Neural cell (in vitro differentiated cells): ENCODE measurements around the gene TENM3.

Source experiments
- EP300 ChIP-seq: fragments of 450-650 bp; conservative IDR thresholded peaks from 2 replicates; pipeline ENCODE4 v1.6.1; 2014; ENCODE audit warnings: antibody characterized with exemption, mild to moderate bottlenecking, moderate library complexity; ENCODE audit not compliant: poor library complexity, severe bottlenecking
- EZH2 ChIP-seq: fragments of 200-600, 300-800 bp; shearing (Covaris generic), sonication (generic); IDR thresholded peaks from 2 replicates; pipeline ENCODE4 v1.6.1; 2014; ENCODE audit warnings: antibody characterized with exemption, low read length, borderline replicate concordance, mild to moderate bottlenecking; ENCODE audit not compliant: insufficient read depth, poor library complexity, severe bottlenecking
- POLR2AphosphoS5 ChIP-seq: IDR thresholded peaks from 2 replicates; pipeline ENCODE4 v1.6.1; 2012
- RAD21 ChIP-seq: fragments of 450-650 bp; conservative IDR thresholded peaks from 2 replicates; pipeline ENCODE4 v1.6.1; 2014; ENCODE audit warnings: antibody characterized with exemption, mild to moderate bottlenecking, moderate library complexity
- TAF1 ChIP-seq: IDR thresholded peaks from 2 replicates; pipeline ENCODE4 v1.6.1; 2012; ENCODE audit warnings: low read depth
- TF ChIP-seq, protein P1 (sequence below): fragments of 450-650 bp; IDR thresholded peaks from 2 replicates; pipeline ENCODE4 v1.5.1; 2014; ENCODE audit warnings: antibody characterized with exemption, mild to moderate bottlenecking, moderate library complexity; ENCODE audit not compliant: poor library complexity, severe bottlenecking
- TF ChIP-seq, protein P2 (sequence below): IDR thresholded peaks from 2 replicates; pipeline ENCODE4 v1.6.1; 2012; ENCODE audit warnings: borderline replicate concordance

DNA sequence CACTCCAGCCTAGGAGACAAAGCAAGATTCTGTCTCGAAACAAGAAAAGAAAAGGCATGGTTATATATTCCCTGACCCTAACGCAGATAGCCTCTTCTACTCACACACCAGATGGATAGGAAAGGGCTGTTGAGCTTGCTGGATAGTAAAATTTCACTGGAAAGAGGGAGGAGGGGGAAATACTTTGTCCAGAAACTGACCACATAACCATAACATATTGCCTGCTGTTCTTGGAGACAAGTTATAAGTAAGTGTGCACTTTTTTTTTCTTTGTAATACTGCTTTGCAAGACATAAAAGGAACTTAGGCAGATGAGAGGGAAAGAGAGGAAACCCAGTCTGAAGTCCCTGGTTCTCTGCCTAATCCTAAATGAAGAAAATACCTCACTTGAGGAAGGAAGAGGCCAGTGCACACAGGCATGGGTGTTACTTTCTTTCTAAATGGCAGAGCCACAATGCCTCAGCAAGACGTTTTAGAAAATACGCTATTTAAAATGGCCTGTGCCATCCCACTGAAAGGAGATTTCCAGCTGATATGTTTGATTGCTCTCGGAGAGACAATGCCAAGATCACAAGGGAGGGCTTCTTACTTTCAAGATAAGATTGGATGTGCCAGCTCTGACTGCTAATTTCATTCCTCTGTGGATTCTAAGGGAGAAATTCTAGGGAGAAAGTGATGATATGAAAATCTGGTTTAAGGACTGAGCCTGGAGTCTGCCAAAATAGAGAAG lies 533.3 kb downstream of the TENM3 start:
- TF ChIP-seq, protein P1, sequence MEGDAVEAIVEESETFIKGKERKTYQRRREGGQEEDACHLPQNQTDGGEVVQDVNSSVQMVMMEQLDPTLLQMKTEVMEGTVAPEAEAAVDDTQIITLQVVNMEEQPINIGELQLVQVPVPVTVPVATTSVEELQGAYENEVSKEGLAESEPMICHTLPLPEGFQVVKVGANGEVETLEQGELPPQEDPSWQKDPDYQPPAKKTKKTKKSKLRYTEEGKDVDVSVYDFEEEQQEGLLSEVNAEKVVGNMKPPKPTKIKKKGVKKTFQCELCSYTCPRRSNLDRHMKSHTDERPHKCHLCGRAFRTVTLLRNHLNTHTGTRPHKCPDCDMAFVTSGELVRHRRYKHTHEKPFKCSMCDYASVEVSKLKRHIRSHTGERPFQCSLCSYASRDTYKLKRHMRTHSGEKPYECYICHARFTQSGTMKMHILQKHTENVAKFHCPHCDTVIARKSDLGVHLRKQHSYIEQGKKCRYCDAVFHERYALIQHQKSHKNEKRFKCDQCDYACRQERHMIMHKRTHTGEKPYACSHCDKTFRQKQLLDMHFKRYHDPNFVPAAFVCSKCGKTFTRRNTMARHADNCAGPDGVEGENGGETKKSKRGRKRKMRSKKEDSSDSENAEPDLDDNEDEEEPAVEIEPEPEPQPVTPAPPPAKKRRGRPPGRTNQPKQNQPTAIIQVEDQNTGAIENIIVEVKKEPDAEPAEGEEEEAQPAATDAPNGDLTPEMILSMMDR, result no peak
- no peak for TF ChIP-seq EZH2
- TF ChIP-seq RAD21, result no peak
- no peak for TF ChIP-seq TAF1
- no peak for TF ChIP-seq POLR2AphosphoS5
- TF ChIP-seq EP300, result no peak
- TF ChIP-seq, protein P2, sequence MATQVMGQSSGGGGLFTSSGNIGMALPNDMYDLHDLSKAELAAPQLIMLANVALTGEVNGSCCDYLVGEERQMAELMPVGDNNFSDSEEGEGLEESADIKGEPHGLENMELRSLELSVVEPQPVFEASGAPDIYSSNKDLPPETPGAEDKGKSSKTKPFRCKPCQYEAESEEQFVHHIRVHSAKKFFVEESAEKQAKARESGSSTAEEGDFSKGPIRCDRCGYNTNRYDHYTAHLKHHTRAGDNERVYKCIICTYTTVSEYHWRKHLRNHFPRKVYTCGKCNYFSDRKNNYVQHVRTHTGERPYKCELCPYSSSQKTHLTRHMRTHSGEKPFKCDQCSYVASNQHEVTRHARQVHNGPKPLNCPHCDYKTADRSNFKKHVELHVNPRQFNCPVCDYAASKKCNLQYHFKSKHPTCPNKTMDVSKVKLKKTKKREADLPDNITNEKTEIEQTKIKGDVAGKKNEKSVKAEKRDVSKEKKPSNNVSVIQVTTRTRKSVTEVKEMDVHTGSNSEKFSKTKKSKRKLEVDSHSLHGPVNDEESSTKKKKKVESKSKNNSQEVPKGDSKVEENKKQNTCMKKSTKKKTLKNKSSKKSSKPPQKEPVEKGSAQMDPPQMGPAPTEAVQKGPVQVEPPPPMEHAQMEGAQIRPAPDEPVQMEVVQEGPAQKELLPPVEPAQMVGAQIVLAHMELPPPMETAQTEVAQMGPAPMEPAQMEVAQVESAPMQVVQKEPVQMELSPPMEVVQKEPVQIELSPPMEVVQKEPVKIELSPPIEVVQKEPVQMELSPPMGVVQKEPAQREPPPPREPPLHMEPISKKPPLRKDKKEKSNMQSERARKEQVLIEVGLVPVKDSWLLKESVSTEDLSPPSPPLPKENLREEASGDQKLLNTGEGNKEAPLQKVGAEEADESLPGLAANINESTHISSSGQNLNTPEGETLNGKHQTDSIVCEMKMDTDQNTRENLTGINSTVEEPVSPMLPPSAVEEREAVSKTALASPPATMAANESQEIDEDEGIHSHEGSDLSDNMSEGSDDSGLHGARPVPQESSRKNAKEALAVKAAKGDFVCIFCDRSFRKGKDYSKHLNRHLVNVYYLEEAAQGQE, result no peak
